ENCODE data around the gene ERAS.
"Not testable (repeated sequence)": the region's sequence is repeated elsewhere in the genome, so short reads cannot be mapped to it uniquely, and the experiment has no call there.

ERAS gene

DNA sequence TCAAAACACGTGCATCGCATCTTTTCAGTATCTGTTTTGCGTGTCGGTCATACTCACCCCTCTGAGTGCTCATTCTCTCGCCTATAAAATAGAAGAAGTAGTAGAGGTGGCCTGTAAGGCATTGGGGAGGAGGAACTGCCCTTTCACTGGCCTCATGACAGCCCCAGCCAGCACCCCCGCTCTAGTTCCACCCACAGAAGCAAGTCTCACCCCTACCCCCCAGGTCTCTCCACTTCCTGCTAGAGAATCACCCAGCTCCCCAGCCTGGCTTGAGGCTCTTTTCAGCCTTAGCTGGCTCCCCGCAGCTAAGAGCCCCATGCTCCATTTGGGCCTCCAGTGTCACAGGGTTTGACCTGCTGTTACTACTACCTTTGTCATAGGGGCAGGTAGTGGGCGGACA is 12.7 kb upstream of the ERAS start:
- Histone ChIP-seq H3K4me3 (ENCODE audit: low read depth, low read length) (no peak overlapping the region), H3K27me3 (ENCODE audit: insufficient read depth, low read depth, severe bottlenecking) (peaks cover 5% of the 10 kb centered on the region), H3K9me3 (ENCODE audit: severe bottlenecking) (no peaks in the 10 kb centered on the region), H3K36me3 (no peaks in the 10 kb centered on the region), H3K27ac (no peak overlapping the region)
- DNase-seq: no peak
- TF ChIP-seq, protein P1, sequence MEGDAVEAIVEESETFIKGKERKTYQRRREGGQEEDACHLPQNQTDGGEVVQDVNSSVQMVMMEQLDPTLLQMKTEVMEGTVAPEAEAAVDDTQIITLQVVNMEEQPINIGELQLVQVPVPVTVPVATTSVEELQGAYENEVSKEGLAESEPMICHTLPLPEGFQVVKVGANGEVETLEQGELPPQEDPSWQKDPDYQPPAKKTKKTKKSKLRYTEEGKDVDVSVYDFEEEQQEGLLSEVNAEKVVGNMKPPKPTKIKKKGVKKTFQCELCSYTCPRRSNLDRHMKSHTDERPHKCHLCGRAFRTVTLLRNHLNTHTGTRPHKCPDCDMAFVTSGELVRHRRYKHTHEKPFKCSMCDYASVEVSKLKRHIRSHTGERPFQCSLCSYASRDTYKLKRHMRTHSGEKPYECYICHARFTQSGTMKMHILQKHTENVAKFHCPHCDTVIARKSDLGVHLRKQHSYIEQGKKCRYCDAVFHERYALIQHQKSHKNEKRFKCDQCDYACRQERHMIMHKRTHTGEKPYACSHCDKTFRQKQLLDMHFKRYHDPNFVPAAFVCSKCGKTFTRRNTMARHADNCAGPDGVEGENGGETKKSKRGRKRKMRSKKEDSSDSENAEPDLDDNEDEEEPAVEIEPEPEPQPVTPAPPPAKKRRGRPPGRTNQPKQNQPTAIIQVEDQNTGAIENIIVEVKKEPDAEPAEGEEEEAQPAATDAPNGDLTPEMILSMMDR (IDR thresholded peaks at IDR 0.05; ENCODE audit: low read depth, low read length): no peak

DNA sequence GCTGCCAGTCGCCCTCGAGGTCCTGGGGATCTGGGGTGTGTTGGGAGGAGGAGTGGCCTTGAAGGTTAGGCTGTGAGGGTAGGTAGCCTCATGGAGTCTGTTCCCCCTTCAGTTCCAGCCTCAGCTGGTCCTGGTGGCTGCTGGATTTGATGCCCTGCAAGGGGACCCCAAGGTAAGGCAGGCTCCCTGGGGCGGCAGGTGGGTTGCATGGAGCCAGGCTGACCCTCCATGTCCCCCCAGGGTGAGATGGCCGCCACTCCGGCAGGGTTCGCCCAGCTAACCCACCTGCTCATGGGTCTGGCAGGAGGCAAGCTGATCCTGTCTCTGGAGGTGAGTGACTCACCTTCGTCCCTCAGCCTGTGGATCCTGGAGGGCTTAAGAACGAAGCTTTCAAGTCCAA is 11.6 kb upstream of the ERAS start:
- peaks cover 5% of the 10 kb centered on the region for H3K27me3 ChIP-seq (ENCODE audit: insufficient read depth, low read depth, severe bottlenecking)
- no peaks in the 10 kb centered on the region for H3K36me3 ChIP-seq
- no peak overlapping the region for H3K27ac ChIP-seq
- DNase-seq: no peak
- TF ChIP-seq, protein P1 (IDR thresholded peaks at IDR 0.05; ENCODE audit: low read depth, low read length): no peak
- H3K9me3 ChIP-seq (ENCODE audit: severe bottlenecking): no peaks in the 10 kb centered on the region
- H3K4me3 ChIP-seq (ENCODE audit: low read depth, low read length): no peak overlapping the region

DNA sequence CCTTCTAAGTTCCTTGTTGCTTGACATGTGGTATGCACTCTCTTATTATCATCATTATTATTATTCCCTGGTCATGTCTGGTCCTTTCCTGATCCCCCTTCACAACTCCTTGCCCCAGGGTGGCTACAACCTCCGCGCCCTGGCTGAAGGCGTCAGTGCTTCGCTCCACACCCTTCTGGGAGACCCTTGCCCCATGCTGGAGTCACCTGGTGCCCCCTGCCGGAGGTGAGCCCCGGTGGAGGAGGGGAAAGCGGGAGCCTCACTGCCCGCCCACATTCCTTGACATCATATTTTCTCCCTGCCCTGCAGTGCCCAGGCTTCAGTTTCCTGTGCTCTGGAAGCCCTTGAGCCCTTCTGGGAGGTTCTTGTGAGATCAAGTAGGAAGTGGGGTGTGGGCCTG is 11.0 kb upstream of the ERAS start:
- TF ChIP-seq, protein P1 (IDR thresholded peaks at IDR 0.05; ENCODE audit: low read depth, low read length): no peak
- Histone ChIP-seq H3K36me3 (no peaks in the 10 kb centered on the region), H3K27ac (no peak overlapping the region), H3K9me3 (ENCODE audit: severe bottlenecking) (no peaks in the 10 kb centered on the region), H3K27me3 (ENCODE audit: insufficient read depth, low read depth, severe bottlenecking) (peaks cover 6% of the 10 kb centered on the region), H3K4me3 (ENCODE audit: low read depth, low read length) (no peak overlapping the region)
- no peak for DNase-seq

DNA sequence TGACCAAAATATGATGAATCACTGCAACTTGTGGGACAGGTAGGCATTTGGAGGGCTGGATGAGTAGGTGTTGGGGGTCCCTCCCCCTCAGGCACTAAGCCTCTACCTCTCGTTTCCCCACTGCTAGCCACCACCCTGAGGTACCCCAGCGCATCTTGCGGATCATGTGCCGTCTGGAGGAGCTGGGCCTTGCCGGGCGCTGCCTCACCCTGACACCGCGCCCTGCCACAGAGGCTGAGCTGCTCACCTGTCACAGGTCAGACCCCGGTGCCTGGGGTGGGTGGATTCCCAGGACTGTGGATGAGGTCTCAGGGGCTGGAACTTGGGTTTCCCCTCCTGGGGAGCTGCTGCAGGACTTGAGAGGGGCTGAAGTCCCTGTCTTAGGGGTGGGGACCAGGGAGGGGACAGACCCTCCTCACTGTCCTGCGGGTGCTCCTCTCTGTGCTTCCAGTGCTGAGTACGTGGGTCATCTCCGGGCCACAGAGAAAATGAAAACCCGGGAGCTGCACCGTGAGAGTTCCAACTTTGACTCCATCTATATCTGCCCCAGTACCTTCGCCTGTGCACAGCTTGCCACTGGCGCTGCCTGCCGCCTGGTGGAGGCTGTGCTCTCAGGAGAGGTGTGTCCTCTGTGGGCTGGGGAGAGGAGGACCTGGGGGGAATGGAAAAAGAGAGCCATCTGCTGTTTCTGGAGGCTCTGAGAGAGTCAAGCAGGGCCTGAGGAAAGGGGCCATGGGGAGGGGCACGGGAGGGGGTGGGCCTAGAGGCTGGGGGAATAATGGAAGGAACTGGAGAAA is 10.1 kb upstream of the ERAS start:
- H3K9me3 ChIP-seq (ENCODE audit: severe bottlenecking): no peaks in the 10 kb centered on the region
- H3K36me3 ChIP-seq: no peaks in the 10 kb centered on the region
- DNase-seq: peak; percentile 64
- TF ChIP-seq, protein P1 (IDR thresholded peaks at IDR 0.05; ENCODE audit: low read depth, low read length): peak; percentile 27; the same call in 1 of the 2 replicates
- H3K4me3 ChIP-seq (ENCODE audit: low read depth, low read length): no peak overlapping the region
- peaks cover 11% of the 10 kb centered on the region for H3K27me3 ChIP-seq (ENCODE audit: insufficient read depth, low read depth, severe bottlenecking)
- H3K27ac ChIP-seq: no peak overlapping the region

DNA sequence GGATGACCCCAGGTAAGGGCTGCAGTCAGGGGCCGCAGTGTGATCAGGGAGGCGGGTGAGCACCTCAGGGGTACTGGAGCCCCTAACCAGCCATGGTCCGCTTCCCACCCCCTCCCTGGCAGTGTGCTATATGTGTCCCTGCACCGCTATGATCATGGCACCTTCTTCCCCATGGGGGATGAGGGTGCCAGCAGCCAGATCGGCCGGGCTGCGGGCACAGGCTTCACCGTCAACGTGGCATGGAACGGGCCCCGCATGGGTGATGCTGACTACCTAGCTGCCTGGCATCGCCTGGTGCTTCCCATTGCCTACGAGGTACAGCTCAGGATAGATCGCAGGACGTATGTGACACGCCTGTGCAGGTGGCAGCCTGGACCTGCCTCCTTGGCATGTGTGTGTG is 8.2 kb upstream of the ERAS start:
- no peak for DNase-seq
- TF ChIP-seq, protein P1 (IDR thresholded peaks at IDR 0.05; ENCODE audit: low read depth, low read length): no peak
- no peak overlapping the region for H3K27ac ChIP-seq
- H3K9me3 ChIP-seq (ENCODE audit: severe bottlenecking): no peaks in the 10 kb centered on the region
- H3K27me3 ChIP-seq (ENCODE audit: insufficient read depth, low read depth, severe bottlenecking): peaks cover 11% of the 10 kb centered on the region
- no peak overlapping the region for H3K4me3 ChIP-seq (ENCODE audit: low read depth, low read length)
- no peaks in the 10 kb centered on the region for H3K36me3 ChIP-seq

DNA sequence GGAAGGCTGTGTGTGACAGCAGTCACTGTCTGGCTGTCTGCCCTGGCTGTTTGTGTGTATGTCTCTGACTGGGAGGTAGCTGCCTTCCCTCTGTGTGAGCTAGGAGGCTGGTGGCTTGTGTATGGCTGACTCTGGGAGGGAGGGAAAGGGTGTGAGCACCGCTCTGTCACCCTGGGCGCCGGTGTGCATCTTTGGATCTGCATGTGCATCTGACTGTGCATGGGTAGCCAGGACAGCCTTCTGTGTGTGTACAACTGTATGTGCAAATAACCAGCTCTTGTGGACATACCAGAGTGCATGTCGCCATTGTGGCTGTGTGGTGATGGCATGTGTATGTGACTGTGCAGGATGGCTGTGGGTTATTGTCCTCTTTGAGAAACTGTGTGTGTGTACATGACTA is 7.4 kb upstream of the ERAS start:
- TF ChIP-seq, protein P1 (IDR thresholded peaks at IDR 0.05; ENCODE audit: low read depth, low read length): no peak
- Histone ChIP-seq H3K36me3 (no peaks in the 10 kb centered on the region), H3K27ac (no peak overlapping the region), H3K27me3 (ENCODE audit: insufficient read depth, low read depth, severe bottlenecking) (peaks cover 11% of the 10 kb centered on the region), H3K9me3 (ENCODE audit: severe bottlenecking) (no peaks in the 10 kb centered on the region), H3K4me3 (ENCODE audit: low read depth, low read length) (no peak overlapping the region)
- DNase-seq: no peak

DNA sequence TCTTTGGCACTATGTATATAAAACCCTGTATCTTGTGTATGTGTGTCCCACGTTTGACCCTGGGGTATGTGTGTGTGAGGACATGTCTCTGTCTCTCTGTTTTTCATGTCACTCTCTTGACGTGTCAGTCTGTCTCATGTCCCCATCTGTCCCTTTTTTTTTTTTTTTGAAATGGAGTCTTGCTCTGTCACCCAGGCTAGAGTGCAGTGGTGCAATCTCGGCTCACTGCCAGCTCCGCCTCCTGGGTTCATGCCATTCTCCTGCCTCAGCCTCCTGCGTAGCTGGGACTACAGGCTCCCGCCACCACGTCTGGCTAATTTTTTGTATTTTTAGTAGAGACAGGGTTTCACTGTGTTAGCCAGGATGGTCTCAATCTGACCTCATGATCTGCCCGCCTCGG is 6.9 kb upstream of the ERAS start:
- H3K9me3 ChIP-seq (ENCODE audit: severe bottlenecking); H3K36me3 ChIP-seq; H3K4me3 ChIP-seq (ENCODE audit: low read depth, low read length); H3K27ac ChIP-seq; DNase-seq: not testable (repeated sequence)
- peaks cover 11% of the 10 kb centered on the region for H3K27me3 ChIP-seq (ENCODE audit: insufficient read depth, low read depth, severe bottlenecking)

Measured in WERI-Rb-1 (cell line).